ENCODE measurements around the gene CBARP. TPM values are rescaled to one million over a fixed set of nuclear protein-coding genes. Genes with fewer than 3 reads are reported as not detected.

CBARP gene
- total and polyA plus RNA-seq, 8 donors: 0.55 to 2.5 (median 1.3) TPM

DNA sequence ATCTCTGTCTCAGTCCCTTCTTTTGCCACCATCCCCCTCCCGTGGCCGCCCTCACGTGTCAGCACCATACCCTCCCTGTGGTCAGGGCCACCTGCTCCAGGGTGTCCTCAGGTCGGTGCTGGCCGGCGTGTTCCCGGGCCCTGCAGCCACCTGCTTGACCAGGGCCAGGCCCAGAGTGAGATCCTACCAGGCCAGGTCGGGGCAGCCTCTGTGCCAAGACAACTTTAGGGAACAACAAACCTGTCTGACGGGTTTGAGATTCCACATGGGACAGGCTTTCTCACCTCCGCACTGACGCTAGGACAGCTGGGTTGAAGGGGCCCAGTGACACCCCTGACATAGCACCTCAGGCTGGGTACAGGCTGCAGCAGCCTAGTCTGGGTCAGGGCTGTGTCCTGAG lies 56.2 kb downstream of the CBARP start:
- H3K9me3 ChIP-seq: no peaks in the 10 kb centered on the region
- H3K27ac ChIP-seq: peak overlapping the region; percentile 78 to 90
- no peaks in the 10 kb centered on the region for H3K36me3 ChIP-seq
- H3K27me3 ChIP-seq: no peaks in the 10 kb centered on the region
- H3K4me3 ChIP-seq: no peak overlapping the region
- DNase-seq: peak in 2 of 4 donors; percentile 79 to 89
- intact Hi-C loops (cut with DNase I): no loop called here
- peaks cover 17 to 68% of the 10 kb centered on the region in 2 donors for H3K4me1 ChIP-seq
- peak; percentile 66 for ATAC-seq
- TF ChIP-seq, protein P1, sequence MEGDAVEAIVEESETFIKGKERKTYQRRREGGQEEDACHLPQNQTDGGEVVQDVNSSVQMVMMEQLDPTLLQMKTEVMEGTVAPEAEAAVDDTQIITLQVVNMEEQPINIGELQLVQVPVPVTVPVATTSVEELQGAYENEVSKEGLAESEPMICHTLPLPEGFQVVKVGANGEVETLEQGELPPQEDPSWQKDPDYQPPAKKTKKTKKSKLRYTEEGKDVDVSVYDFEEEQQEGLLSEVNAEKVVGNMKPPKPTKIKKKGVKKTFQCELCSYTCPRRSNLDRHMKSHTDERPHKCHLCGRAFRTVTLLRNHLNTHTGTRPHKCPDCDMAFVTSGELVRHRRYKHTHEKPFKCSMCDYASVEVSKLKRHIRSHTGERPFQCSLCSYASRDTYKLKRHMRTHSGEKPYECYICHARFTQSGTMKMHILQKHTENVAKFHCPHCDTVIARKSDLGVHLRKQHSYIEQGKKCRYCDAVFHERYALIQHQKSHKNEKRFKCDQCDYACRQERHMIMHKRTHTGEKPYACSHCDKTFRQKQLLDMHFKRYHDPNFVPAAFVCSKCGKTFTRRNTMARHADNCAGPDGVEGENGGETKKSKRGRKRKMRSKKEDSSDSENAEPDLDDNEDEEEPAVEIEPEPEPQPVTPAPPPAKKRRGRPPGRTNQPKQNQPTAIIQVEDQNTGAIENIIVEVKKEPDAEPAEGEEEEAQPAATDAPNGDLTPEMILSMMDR (IDR thresholded peaks at IDR 0.05): no peak

Other genes with a start within 250 kb of the CBARP start
- 1 to 10 TPM in 1 of 2 donors, not detected in 1; 2.7 TPM for gene GRIN3B, start 237.6 kb downstream of the CBARP start, total RNA-seq
- gene GRIN3B, start 237.6 kb downstream of the CBARP start, polyA plus RNA-seq (ENCODE audit: insufficient read length in 6 of 6): 1 to 10 TPM in 2 of 6 donors, under 1 TPM in 4; 0.37 to 1.4 (median 0.54) TPM
- gene TMEM259, start 216.9 kb downstream of the CBARP start, total RNA-seq: 100 to 1,000 TPM; 135 to 154 TPM
- gene TMEM259, start 216.9 kb downstream of the CBARP start, polyA plus RNA-seq (ENCODE audit: insufficient read length in 6 of 6): 100 to 1,000 TPM in 2 of 6 donors, 10 to 100 TPM in 4; 74.2 to 117 (median 98.7) TPM
- not detected for gene RNU6-2, start 216.5 kb downstream of the CBARP start, total RNA-seq
- not detected for gene RNU6-2, start 216.5 kb downstream of the CBARP start, polyA plus RNA-seq (ENCODE audit: insufficient read length in 6 of 6)
- gene CNN2, start 211.4 kb downstream of the CBARP start, total RNA-seq: 100 to 1,000 TPM; 250 to 259 TPM
- 100 to 1,000 TPM; 133 to 214 (median 160) TPM for gene CNN2, start 211.4 kb downstream of the CBARP start, polyA plus RNA-seq (ENCODE audit: insufficient read length in 6 of 6)
- gene ABCA7, start 197.9 kb downstream of the CBARP start, total RNA-seq: 10 to 100 TPM; 49.6 to 52.2 TPM
- 1 to 10 TPM; 3.3 to 5.5 (median 4.5) TPM for gene ABCA7, start 197.9 kb downstream of the CBARP start, polyA plus RNA-seq (ENCODE audit: insufficient read length in 6 of 6)
- gene ARHGAP45, start 170.8 kb downstream of the CBARP start, total RNA-seq: 10 to 100 TPM; 71.1 to 83.8 TPM
- gene ARHGAP45, start 170.8 kb downstream of the CBARP start, polyA plus RNA-seq (ENCODE audit: insufficient read length in 6 of 6): 10 to 100 TPM in 5 of 6 donors, 1 to 10 TPM in 1; 8.5 to 12.3 (median 11.2) TPM
- 100 to 1,000 TPM; 139 to 160 TPM for gene POLR2E, start 142.6 kb downstream of the CBARP start, total RNA-seq
- gene POLR2E, start 142.6 kb downstream of the CBARP start, polyA plus RNA-seq (ENCODE audit: insufficient read length in 6 of 6): 100 to 1,000 TPM; 120 to 147 (median 135) TPM
- 100 to 1,000 TPM; 266 to 365 TPM for gene GPX4, start 134.0 kb downstream of the CBARP start, total RNA-seq
- 100 to 1,000 TPM; 146 to 223 (median 208) TPM for gene GPX4, start 134.0 kb downstream of the CBARP start, polyA plus RNA-seq (ENCODE audit: insufficient read length in 6 of 6)
- 100 to 1,000 TPM in 1 of 2 donors, 10 to 100 TPM in 1; 68.3 to 119 TPM for gene SBNO2, start 63.7 kb downstream of the CBARP start, total RNA-seq
- gene SBNO2, start 63.7 kb downstream of the CBARP start, polyA plus RNA-seq (ENCODE audit: insufficient read length in 6 of 6): 10 to 100 TPM; 17.9 to 25.5 (median 22.5) TPM
- 10 to 100 TPM; 42.6 to 52.0 TPM for gene STK11, start 32.2 kb downstream of the CBARP start, total RNA-seq
- 10 to 100 TPM; 46.4 to 58.4 (median 51.1) TPM for gene STK11, start 32.2 kb downstream of the CBARP start, polyA plus RNA-seq (ENCODE audit: insufficient read length in 6 of 6)
- gene ATP5F1D, start 3.7 kb upstream of the CBARP start, total RNA-seq: 100 to 1,000 TPM; 139 to 161 TPM
- gene ATP5F1D, start 3.7 kb upstream of the CBARP start, polyA plus RNA-seq (ENCODE audit: insufficient read length in 6 of 6): 100 to 1,000 TPM in 1 of 6 donors, 10 to 100 TPM in 5; 55.0 to 107 (median 71.8) TPM
- gene MIDN, start 10.6 kb upstream of the CBARP start, total RNA-seq: 100 to 1,000 TPM in 1 of 2 donors, 10 to 100 TPM in 1; 87.4 to 115 TPM
- gene MIDN, start 10.6 kb upstream of the CBARP start, polyA plus RNA-seq (ENCODE audit: insufficient read length in 6 of 6): 10 to 100 TPM; 34.3 to 64.9 (median 53.0) TPM
- gene CIRBP, start 31.3 kb upstream of the CBARP start, total RNA-seq: 100 to 1,000 TPM; 220 to 235 TPM
- 1,000 to 10,000 TPM in 3 of 6 donors, 100 to 1,000 TPM in 3; 873 to 1,079 (median 988) TPM for gene CIRBP, start 31.3 kb upstream of the CBARP start, polyA plus RNA-seq (ENCODE audit: insufficient read length in 6 of 6)
- 10 to 100 TPM; 48.0 to 58.7 TPM for gene FAM174C, start 37.5 kb upstream of the CBARP start, total RNA-seq
- gene FAM174C, start 37.5 kb upstream of the CBARP start, polyA plus RNA-seq (ENCODE audit: insufficient read length in 6 of 6): 10 to 100 TPM; 10.6 to 22.2 (median 17.2) TPM
- gene EFNA2, start 47.9 kb upstream of the CBARP start, total RNA-seq: under 1 TPM in 1 of 2 donors, not detected in 1; 0.52 TPM
- 1 to 10 TPM in 3 of 6 donors, under 1 TPM in 3; 0.48 to 2.0 (median 1.1) TPM for gene EFNA2, start 47.9 kb upstream of the CBARP start, polyA plus RNA-seq (ENCODE audit: insufficient read length in 6 of 6)
- gene NDUFS7, start 145.9 kb upstream of the CBARP start, total RNA-seq: 10 to 100 TPM; 84.4 to 85.4 TPM
- gene NDUFS7, start 145.9 kb upstream of the CBARP start, polyA plus RNA-seq (ENCODE audit: insufficient read length in 6 of 6): 10 to 100 TPM; 30.3 to 50.6 (median 36.6) TPM
- 10 to 100 TPM in 1 of 2 donors, 1 to 10 TPM in 1; 5.9 to 19.2 TPM for gene GAMT, start 163.5 kb upstream of the CBARP start, total RNA-seq
- 10 to 100 TPM; 19.4 to 26.1 (median 24.3) TPM for gene GAMT, start 163.5 kb upstream of the CBARP start, polyA plus RNA-seq (ENCODE audit: insufficient read length in 6 of 6)
- gene DAZAP1, start 169.6 kb upstream of the CBARP start, total RNA-seq: 100 to 1,000 TPM in 1 of 2 donors, 10 to 100 TPM in 1; 87.6 to 132 TPM
- 100 to 1,000 TPM in 1 of 6 donors, 10 to 100 TPM in 5; 86.4 to 108 (median 93.7) TPM for gene DAZAP1, start 169.6 kb upstream of the CBARP start, polyA plus RNA-seq (ENCODE audit: insufficient read length in 6 of 6)
- gene RPS15, start 200.4 kb upstream of the CBARP start, total RNA-seq: 100 to 1,000 TPM; 942 to 951 TPM
- 100 to 1,000 TPM; 673 to 987 (median 817) TPM for gene RPS15, start 200.4 kb upstream of the CBARP start, polyA plus RNA-seq (ENCODE audit: insufficient read length in 6 of 6)
- gene APC2, start 212.1 kb upstream of the CBARP start, total RNA-seq: under 1 TPM; 0.06 to 0.10 TPM
- 1 to 10 TPM in 3 of 6 donors, under 1 TPM in 3; 0.42 to 1.4 (median 0.91) TPM for gene APC2, start 212.1 kb upstream of the CBARP start, polyA plus RNA-seq (ENCODE audit: insufficient read length in 6 of 6)
- gene C19orf25, start 241.2 kb upstream of the CBARP start, total RNA-seq: 10 to 100 TPM; 31.1 to 32.2 TPM
- 10 to 100 TPM; 17.7 to 27.8 (median 22.8) TPM for gene C19orf25, start 241.2 kb upstream of the CBARP start, polyA plus RNA-seq (ENCODE audit: insufficient read length in 6 of 6)

All from left lung (tissue), 10 donors.